Ectodermal cell (in vitro differentiated cells): ENCODE results near the gene EYA3.

Source experiments
- H3K27ac ChIP-seq: 2 replicates; pipeline ENCODE4 v1.7.0; 2013; ENCODE audit warnings: mild to moderate bottlenecking, low read depth, low read length; ENCODE audit not compliant: insufficient read depth, poor library complexity, severe bottlenecking
- H3K27me3 ChIP-seq: 2 replicates; pipeline ENCODE4 v1.7.0; 2013; ENCODE audit warnings: mild to moderate bottlenecking, low read length; ENCODE audit not compliant: insufficient read depth, control insufficient read depth, poor library complexity, severe bottlenecking
- H3K36me3 ChIP-seq: one replicate; pipeline ENCODE4 v1.7.0; 2013; ENCODE audit warnings: low read length; ENCODE audit not compliant: control insufficient read depth, insufficient read depth
- H3K4me1 ChIP-seq: one replicate; pipeline ENCODE4 v1.7.0; 2013; ENCODE audit warnings: low read length; ENCODE audit not compliant: control insufficient read depth, insufficient read depth
- H3K4me3 ChIP-seq: 2 replicates; pipeline ENCODE4 v1.7.0; 2013; ENCODE audit warnings: low read depth, low read length, control low read depth; ENCODE audit not compliant: insufficient read depth
- H3K9me3 ChIP-seq: 2 replicates; pipeline ENCODE4 v1.7.0; 2013; ENCODE audit warnings: mild to moderate bottlenecking, low read length, moderate library complexity; ENCODE audit not compliant: control insufficient read depth
- whole genome bisulfite sequencing, 2 experiments: methylation state at CpG; one replicate each; pipeline ENCODE4 v1.1.7; 2013; ENCODE audit warnings: missing lambda C conversion rate in 2 of 2; 5-methylcytosine and 5-hydroxymethylcytosine counted together

Gene EYA3

DNA sequence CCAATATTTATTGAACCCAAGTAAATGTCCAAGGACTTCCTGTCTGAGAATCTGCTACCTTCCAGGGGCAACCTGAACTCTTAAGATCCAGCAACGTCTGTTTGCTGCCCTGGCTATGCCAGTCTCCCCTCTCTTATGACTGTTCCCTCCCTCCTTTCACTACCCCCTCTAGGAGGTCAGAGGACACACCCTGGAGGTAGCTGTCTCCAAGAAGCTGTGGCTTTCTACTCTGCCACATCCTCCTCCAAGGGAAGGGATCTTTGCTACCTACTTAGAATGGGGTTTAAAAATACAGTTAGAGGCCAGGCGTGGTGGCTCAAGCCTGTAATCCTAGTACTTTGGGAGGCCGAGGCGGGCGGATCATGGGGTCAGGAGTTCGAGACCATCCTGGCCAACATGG, 157.2 kb downstream of the EYA3 start:
- no peaks in the 10 kb centered on the region for H3K4me1 ChIP-seq
- no peaks in the 10 kb centered on the region for H3K36me3 ChIP-seq
- WGBS, 2 experiments: 91 to 96% methylated on average over 6 of the region's 6 CpGs
- peaks cover 11% of the 10 kb centered on the region for H3K27me3 ChIP-seq
- no peak overlapping the region for H3K4me3 ChIP-seq
- no peak overlapping the region for H3K27ac ChIP-seq
- no peaks in the 10 kb centered on the region for H3K9me3 ChIP-seq

DNA sequence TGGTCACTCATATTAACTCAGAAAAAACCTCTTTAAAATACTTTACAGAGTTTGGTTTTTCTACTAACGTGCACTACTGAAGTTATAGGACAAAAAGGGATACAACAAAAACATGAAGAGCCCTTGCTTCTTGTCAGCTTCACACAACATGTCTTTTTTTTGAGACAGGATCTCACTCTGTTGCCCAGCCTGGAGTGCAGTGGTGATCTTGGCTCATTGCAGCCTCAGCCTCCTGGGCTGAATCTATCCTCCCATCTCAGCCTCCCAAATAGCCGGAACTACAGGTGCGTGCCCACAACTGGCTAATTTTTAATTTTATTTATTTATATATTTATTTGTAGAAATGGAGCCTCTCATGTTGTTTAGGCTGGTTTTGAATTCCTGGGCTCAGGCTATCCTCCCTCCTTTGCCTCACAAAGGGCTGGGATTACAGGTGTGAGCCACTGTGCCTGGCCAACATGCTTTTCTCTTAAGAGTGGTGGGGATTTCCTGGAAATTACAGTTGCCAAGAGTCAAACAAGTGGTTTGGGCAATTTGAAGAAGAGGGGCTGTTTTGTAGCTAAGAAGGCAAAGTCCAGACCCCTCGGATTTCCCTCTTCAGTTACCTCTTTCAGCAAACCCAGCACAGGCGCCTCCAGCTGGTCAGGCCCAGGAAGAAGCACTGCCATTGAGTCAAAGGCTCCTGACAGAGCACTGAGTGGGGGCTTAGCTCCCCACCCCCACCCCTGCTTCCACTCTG, 160.0 kb downstream of the EYA3 start:
- H3K9me3 ChIP-seq: no peaks in the 10 kb centered on the region
- H3K4me3 ChIP-seq: no peak overlapping the region
- H3K27me3 ChIP-seq: no peaks in the 10 kb centered on the region
- 87 to 88% methylated on average over 3 of the region's 5 CpGs for WGBS, 2 experiments
- H3K27ac ChIP-seq: no peak overlapping the region
- no peaks in the 10 kb centered on the region for H3K4me1 ChIP-seq
- no peaks in the 10 kb centered on the region for H3K36me3 ChIP-seq

DNA sequence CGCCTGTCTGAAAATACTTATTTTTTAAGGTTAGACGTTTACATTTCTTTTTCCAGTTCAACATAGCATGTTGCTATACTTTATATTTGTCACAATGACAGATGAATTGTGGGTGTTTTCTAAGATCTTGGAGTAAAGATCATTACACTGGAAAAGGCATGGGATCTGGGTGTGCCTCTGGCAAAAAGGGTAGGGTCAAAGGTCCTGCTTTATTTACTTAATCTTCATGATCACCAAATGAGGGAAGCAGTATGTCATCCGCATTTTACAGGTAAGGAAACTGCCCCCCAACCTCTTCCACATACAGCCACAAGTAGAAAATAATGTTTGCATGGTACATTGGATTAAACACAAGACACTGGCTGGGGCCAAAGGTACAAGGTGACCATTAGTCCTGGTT, 166.1 kb downstream of the EYA3 start:
- no peaks in the 10 kb centered on the region for H3K9me3 ChIP-seq
- H3K4me3 ChIP-seq: no peak overlapping the region
- H3K27ac ChIP-seq: no peak overlapping the region
- H3K27me3 ChIP-seq: peaks cover 8% of the 10 kb centered on the region
- no peaks in the 10 kb centered on the region for H3K4me1 ChIP-seq
- no peaks in the 10 kb centered on the region for H3K36me3 ChIP-seq
- 82 to 100% methylated on average over 1 to 3 of the region's 3 CpGs for WGBS, 2 experiments
